ENCODE data around the gene HABP2. TPM values are rescaled to one million over a fixed set of nuclear protein-coding genes. Genes with fewer than 3 reads are reported as not detected.

HABP2 gene
- total RNA-seq, 1 experiment from 2014 or later, result not detected

GRCh38 chr10:113631684-113632367 is 79.0 kb downstream of the HABP2 start:
- intact Hi-C loops (cut with micrococcal nuclease), result no loop called here
- Histone ChIP-seq H3K9me2 (replicated peaks; ENCODE audit: low read length) (no peaks in the 10 kb centered on the region), H3K4me2 (ENCODE audit: low read length) (no peak overlapping the region), H3K4me3 (ENCODE audit: low read length) (no peak overlapping the region), H3K9me3 (ENCODE audit: low read length) (no peaks in the 10 kb centered on the region), H2AFZ (ENCODE audit: low read length) (no peak overlapping the region), H3K36me3 (ENCODE audit: low read depth, low read length) (no peaks in the 10 kb centered on the region), H3K27me3 (ENCODE audit: low read length) (peaks cover 21% of the 10 kb centered on the region), H4K20me1 (ENCODE audit: low read length) (no peaks in the 10 kb centered on the region), H3K4me1 (ENCODE audit: insufficient read depth, low read length) (no peaks in the 10 kb centered on the region), H3F3A (ENCODE audit: low read length, unreplicated experiment) (no peaks in the 10 kb centered on the region), H3K27ac (ENCODE audit: low read length) (no peak overlapping the region), H3K9ac (ENCODE audit: low read length) (no peak overlapping the region), H3K79me2 (ENCODE audit: low read length) (no peaks in the 10 kb centered on the region)
- no peak for ATAC-seq
- ChIA-PET POLR2A (ENCODE audit: unreplicated experiment) (no interaction called here), CTCF (no interaction called here)
- TF ChIP-seq EZH2 (IDR thresholded peaks at IDR 0.05; ENCODE audit: low read length, unreplicated experiment), result no peak
- no peak for TF ChIP-seq CTCF (conservative IDR thresholded peaks at IDR 0.05; ENCODE audit: low read depth, low read length)
- TF ChIP-seq EZH2phosphoT487 (IDR thresholded peaks at IDR 0.05; ENCODE audit: borderline replicate concordance, low read length), result no peak
- DNase-seq, result no peak
- BruUV-seq (replicated peaks), result no TSS peak

Other genes starting within 250 kb of the HABP2 start
- not detected in 2 replicates for gene NRAP, start 111.0 kb downstream of the HABP2 start, total RNA-seq (2014; rRNA removed)
- 13.2 and 13.7 TPM in 2 replicates for gene CASP7, start 126.9 kb downstream of the HABP2 start, total RNA-seq (2014; rRNA removed)
- not detected in 2 replicates for gene PLEKHS1, start 198.6 kb downstream of the HABP2 start, total RNA-seq (2014; rRNA removed)

Data from PC-3 (cell line).